Loucy (cell line): ENCODE measurements around the gene SCN7A.

Experiments
- H2AFZ ChIP-seq: fragments of 200-600 bp; sonication (generic); 2 replicates; pipeline ENCODE4 v1.6.0; 2016; ENCODE audit warnings: antibody characterized with exemption, mild to moderate bottlenecking, low read length, moderate library complexity
- H3F3A ChIP-seq: fragments of 200-600 bp; 2 replicates; pipeline ENCODE4 v1.6.0; 2016; ENCODE audit warnings: antibody characterized with exemption, low read depth, mild to moderate bottlenecking
- H3K27me3 ChIP-seq: fragments of 200-600 bp; sonication (generic); 2 replicates; pipeline ENCODE4 v1.6.1; 2014; ENCODE audit warnings: low read length, mild to moderate bottlenecking; ENCODE audit not compliant: insufficient read depth, poor library complexity, severe bottlenecking
- H3K36me3 ChIP-seq: fragments of 200-600 bp; sonication (generic); 2 replicates; pipeline ENCODE4 v1.6.1; 2016; ENCODE audit warnings: low read length; ENCODE audit not compliant: insufficient read depth
- H3K4me1 ChIP-seq: fragments of 200-600 bp; sonication (generic); 2 replicates; pipeline ENCODE4 v1.5.1; 2014; ENCODE audit warnings: low read length, mild to moderate bottlenecking; ENCODE audit not compliant: insufficient read depth, poor library complexity, severe bottlenecking
- H3K4me2 ChIP-seq: fragments of 200-600 bp; sonication (generic); 2 replicates; pipeline ENCODE4 v1.6.0; 2014; ENCODE audit warnings: antibody characterized with exemption, low read length, low read depth, mild to moderate bottlenecking; ENCODE audit not compliant: poor library complexity, severe bottlenecking
- H3K4me3 ChIP-seq: fragments of 200-600 bp; sonication (generic); 2 replicates; pipeline ENCODE4 v1.5.1; 2014; ENCODE audit warnings: low read length, mild to moderate bottlenecking, mixed read lengths; ENCODE audit not compliant: poor library complexity, severe bottlenecking
- H3K79me2 ChIP-seq: fragments of 200-600 bp; sonication (generic); 2 replicates; pipeline ENCODE4 v1.6.1; 2014; ENCODE audit warnings: low read length; ENCODE audit not compliant: insufficient read depth
- H3K9ac ChIP-seq: fragments of 200-600 bp; sonication (generic); 2 replicates; pipeline ENCODE4 v1.6.0; 2014; ENCODE audit warnings: mild to moderate bottlenecking, low read depth, low read length, moderate library complexity; ENCODE audit not compliant: poor library complexity, severe bottlenecking
- H3K9me2 ChIP-seq: fragments of 200-600 bp; sonication (generic); replicated peaks from 2 replicates; pipeline ENCODE4 v1.6.1; 2016; ENCODE audit warnings: low read depth, low read length, mixed read lengths
- H3K9me3 ChIP-seq: fragments of 200-600 bp; sonication (generic); 2 replicates; pipeline ENCODE4 v1.6.1; 2014; ENCODE audit warnings: mild to moderate bottlenecking, antibody characterized with exemption, low read length, low read depth; ENCODE audit not compliant: insufficient read depth
- H4K20me1 ChIP-seq: fragments of 200-600 bp; sonication (generic); 2 replicates; pipeline ENCODE4 v1.6.0; 2014; ENCODE audit warnings: antibody characterized with exemption, low read length, mild to moderate bottlenecking; ENCODE audit not compliant: insufficient read depth, poor library complexity, severe bottlenecking
- EZH2phosphoT487 ChIP-seq: fragments of 200-600 bp; IDR thresholded peaks from 2 replicates; pipeline ENCODE4 v1.6.1; 2018; ENCODE audit warnings: antibody characterized with exemption, mild to moderate bottlenecking, moderate library complexity, borderline replicate concordance
- TF ChIP-seq, protein P1 (sequence below): fragments of 200-600 bp; sonication (generic); conservative IDR thresholded peaks from 2 replicates; pipeline ENCODE4 v1.5.1; 2014; ENCODE audit warnings: mild to moderate bottlenecking, antibody characterized with exemption, low read length

Gene SCN7A

GRCh38 chr2:166380615-166381014, 113.4 kb downstream of the SCN7A start:
- H3K36me3 ChIP-seq, result no peaks in the 10 kb centered on the region
- no peaks in the 10 kb centered on the region for H3K4me1 ChIP-seq
- H2AFZ ChIP-seq, result no peak overlapping the region
- TF ChIP-seq, protein P1, sequence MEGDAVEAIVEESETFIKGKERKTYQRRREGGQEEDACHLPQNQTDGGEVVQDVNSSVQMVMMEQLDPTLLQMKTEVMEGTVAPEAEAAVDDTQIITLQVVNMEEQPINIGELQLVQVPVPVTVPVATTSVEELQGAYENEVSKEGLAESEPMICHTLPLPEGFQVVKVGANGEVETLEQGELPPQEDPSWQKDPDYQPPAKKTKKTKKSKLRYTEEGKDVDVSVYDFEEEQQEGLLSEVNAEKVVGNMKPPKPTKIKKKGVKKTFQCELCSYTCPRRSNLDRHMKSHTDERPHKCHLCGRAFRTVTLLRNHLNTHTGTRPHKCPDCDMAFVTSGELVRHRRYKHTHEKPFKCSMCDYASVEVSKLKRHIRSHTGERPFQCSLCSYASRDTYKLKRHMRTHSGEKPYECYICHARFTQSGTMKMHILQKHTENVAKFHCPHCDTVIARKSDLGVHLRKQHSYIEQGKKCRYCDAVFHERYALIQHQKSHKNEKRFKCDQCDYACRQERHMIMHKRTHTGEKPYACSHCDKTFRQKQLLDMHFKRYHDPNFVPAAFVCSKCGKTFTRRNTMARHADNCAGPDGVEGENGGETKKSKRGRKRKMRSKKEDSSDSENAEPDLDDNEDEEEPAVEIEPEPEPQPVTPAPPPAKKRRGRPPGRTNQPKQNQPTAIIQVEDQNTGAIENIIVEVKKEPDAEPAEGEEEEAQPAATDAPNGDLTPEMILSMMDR, result no peak
- no peaks in the 10 kb centered on the region for H3K9me2 ChIP-seq
- no peaks in the 10 kb centered on the region for H4K20me1 ChIP-seq
- no peaks in the 10 kb centered on the region for H3K79me2 ChIP-seq
- H3K4me3 ChIP-seq, result no peak overlapping the region
- H3K9me3 ChIP-seq, result no peaks in the 10 kb centered on the region
- no peaks in the 10 kb centered on the region for H3K27me3 ChIP-seq
- no peak overlapping the region for H3K9ac ChIP-seq
- no peak overlapping the region for H3K4me2 ChIP-seq
- no peaks in the 10 kb centered on the region for H3F3A ChIP-seq

DNA sequence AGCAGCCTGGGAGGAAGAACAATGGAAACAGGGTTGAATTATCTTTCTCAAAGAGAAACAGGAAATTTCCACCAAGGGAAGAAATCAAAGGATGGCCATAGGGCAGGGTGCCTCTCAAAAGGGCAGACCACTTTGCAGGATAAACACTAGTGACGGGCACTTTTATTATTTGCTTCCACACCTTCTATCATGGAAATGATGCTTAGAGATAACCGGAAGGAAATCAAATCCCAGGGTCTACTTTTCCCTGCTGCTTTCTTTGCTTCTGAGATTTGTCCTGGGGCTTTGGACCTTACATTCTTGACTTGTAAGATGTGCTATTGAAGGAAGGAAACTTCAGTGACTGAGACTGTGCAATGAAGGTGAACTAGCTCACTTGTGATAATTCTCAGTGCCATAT, 117.2 kb downstream of the SCN7A start:
- Histone ChIP-seq H3K9ac (no peak overlapping the region), H3K36me3 (no peaks in the 10 kb centered on the region), H3K4me2 (no peak overlapping the region), H3K27me3 (no peaks in the 10 kb centered on the region), H3K9me3 (no peaks in the 10 kb centered on the region), H2AFZ (no peak overlapping the region), H3K4me3 (no peak overlapping the region), H3K79me2 (no peaks in the 10 kb centered on the region), H3K9me2 (no peaks in the 10 kb centered on the region), H4K20me1 (no peaks in the 10 kb centered on the region), H3F3A (no peaks in the 10 kb centered on the region), H3K4me1 (peaks cover 15% of the 10 kb centered on the region)
- TF ChIP-seq EZH2phosphoT487, result no peak
- TF ChIP-seq, protein P1, result no peak

DNA sequence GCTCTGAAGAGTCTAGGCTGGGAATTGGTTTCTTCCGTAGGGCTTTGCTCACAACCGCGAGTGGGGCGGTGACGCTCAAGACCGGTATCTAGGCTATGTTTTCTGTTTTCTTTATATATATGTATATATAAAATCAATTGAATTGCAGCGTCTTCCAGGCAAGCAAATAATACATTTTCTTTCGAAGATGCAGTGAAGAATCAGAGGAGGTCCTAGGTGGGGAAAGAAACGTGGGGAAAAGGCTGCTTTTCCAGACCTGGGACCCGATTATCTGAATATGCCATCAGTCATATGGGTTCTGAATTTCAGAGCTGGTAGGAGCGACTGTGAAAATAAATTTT, 117.6 kb downstream of the SCN7A start:
- Histone ChIP-seq H3K79me2 (no peaks in the 10 kb centered on the region), H3K36me3 (no peaks in the 10 kb centered on the region), H3K4me3 (no peak overlapping the region), H3K9ac (no peak overlapping the region), H3K9me3 (no peaks in the 10 kb centered on the region), H3K27me3 (no peaks in the 10 kb centered on the region), H3F3A (no peaks in the 10 kb centered on the region), H4K20me1 (no peaks in the 10 kb centered on the region), H3K4me2 (no peak overlapping the region), H3K4me1 (peaks cover 17% of the 10 kb centered on the region), H3K9me2 (no peaks in the 10 kb centered on the region), H2AFZ (no peak overlapping the region)
- TF ChIP-seq, protein P1, result no peak
- TF ChIP-seq EZH2phosphoT487, result no peak
